GM12865 (cell line): ENCODE results near the gene LAMB3.

Source experiments
- DNase-seq: peaks from one replicate; pipeline ENCODE4 v3.0.0; 2010; ENCODE audit warnings: low read depth
- H3K4me3 ChIP-seq: 2 replicates; pipeline ENCODE4 v1.5.1; 2011; ENCODE audit warnings: mild to moderate bottlenecking, low read depth, low read length, control low read depth
- TF ChIP-seq, protein P1 (sequence below): IDR thresholded peaks from 2 replicates; pipeline ENCODE4 v1.5.1; 2011; ENCODE audit warnings: low read length, control low read depth, low read depth, inconsistent platforms; ENCODE audit not compliant: insufficient read depth; ENCODE audit errors: missing control alignments

The LAMB3 gene

DNA sequence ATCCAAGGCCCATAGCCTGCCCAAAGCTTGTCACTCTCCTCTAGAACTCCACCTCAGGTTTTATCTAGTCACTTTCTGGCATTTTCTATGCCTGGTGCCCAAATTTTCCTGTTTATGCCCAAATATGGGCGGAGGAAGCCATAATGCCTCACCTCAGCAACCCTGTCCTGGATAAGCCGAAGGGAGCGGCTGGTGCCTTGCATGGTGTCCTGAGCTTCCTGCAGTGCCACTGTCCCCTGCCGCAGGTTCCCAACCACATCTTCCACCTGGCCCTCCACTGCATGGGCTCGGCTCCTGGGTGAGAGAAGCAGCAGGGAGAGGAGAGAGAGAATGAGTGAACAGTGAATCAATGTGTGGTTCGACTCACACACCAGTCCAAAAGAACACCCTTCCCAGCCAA lies 34.5 kb downstream of the LAMB3 start:
- DNase-seq = no peak
- TF ChIP-seq, protein P1, sequence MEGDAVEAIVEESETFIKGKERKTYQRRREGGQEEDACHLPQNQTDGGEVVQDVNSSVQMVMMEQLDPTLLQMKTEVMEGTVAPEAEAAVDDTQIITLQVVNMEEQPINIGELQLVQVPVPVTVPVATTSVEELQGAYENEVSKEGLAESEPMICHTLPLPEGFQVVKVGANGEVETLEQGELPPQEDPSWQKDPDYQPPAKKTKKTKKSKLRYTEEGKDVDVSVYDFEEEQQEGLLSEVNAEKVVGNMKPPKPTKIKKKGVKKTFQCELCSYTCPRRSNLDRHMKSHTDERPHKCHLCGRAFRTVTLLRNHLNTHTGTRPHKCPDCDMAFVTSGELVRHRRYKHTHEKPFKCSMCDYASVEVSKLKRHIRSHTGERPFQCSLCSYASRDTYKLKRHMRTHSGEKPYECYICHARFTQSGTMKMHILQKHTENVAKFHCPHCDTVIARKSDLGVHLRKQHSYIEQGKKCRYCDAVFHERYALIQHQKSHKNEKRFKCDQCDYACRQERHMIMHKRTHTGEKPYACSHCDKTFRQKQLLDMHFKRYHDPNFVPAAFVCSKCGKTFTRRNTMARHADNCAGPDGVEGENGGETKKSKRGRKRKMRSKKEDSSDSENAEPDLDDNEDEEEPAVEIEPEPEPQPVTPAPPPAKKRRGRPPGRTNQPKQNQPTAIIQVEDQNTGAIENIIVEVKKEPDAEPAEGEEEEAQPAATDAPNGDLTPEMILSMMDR = no peak
- no peak overlapping the region for H3K4me3 ChIP-seq

DNA sequence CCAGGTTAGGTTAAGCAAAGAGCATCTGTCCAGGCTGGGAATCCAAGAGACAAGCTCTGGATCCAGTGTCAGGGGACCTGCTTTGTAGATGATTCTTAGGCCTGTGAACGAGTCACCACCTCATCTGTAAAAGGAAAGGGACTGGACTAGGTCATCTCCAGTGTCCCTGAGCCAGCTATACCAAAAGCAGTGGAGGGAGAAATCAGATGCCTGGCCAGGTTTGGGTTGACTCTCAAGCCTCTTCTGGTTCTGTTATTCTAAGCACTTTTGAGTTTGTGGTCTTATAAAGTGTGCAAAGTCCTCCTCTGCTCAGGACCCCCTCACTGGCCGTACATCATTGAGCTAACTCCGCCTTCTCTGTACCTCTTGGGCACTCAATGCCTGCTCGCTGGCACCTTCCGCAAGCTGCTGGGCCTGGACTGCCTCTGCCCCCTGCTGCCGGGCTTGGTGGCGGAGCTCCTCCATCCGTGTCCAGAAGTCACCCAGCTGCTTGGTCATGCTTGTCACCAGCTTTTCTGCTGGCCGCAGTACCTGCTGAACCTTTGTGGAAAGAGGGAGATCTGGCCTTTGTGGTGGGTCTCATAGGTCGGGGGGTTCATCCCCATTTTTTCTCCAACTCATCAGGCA lies 35.1 kb downstream of the LAMB3 start:
- TF ChIP-seq, protein P1 = no peak
- no peak overlapping the region for H3K4me3 ChIP-seq
- DNase-seq = no peak

DNA sequence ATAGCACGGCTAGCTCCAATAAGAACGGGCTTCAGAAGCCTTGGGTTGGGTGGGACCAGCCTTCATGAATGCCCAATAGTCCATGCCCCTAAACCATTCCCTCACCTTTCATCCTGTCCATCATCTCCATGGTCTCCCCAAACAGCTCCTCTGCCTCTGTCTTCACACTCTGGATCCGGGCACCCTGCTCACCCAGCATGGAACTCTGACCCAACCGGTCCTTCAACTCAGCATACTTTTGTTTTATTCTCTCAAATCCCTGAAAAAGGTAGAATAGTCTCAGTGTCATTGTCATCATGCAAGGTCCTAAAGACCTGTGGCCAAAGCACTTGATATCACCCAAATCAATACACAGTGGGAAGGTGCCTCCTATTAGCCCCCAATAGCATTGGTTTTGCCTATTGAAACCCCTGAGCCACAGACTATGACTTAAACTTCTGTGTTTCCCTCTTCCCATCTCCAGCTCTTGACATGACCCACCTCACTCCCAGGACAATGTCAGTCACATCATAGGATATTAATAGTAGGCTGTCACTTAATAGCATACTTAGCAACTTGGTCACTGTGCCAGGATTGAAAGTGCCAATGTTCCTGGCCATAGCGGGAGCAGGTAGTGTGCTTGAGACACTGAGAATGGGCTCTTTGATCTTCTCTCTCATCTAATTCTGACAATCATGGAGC lies 35.7 kb downstream of the LAMB3 start:
- TF ChIP-seq, protein P1 = no peak
- no peak for DNase-seq
- H3K4me3 ChIP-seq = no peak overlapping the region

DNA sequence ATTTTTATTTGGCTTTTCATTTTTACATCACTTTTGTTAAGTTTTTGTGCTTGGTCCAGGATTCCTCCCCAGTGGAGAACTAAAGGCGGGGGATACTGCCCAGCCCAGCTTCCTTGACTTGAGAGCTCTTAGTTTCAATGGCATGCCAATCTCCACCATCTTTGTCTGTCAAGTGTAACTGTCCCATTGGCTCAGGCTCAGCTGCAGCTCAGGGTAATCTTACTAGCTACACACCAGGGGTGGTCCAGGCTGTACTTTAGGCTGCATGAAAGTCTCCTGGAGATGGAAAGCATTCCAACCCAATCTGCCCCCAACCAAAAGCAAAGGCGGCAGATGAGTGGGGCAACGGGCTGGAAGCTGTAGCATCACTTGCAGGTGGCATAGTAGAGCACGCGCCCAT lies 37.3 kb downstream of the LAMB3 start:
- no peak for DNase-seq
- TF ChIP-seq, protein P1 = no peak
- H3K4me3 ChIP-seq = no peak overlapping the region

- H3K4me3 ChIP-seq = no peak overlapping the region
- DNase-seq = no peak
- TF ChIP-seq, protein P1 = no peak
Observed at GRCh38 chr1:209614151-209614420, 38.1 kb downstream of the LAMB3 start.

- DNase-seq = no peak
- TF ChIP-seq, protein P1 = no peak
- H3K4me3 ChIP-seq = no peak overlapping the region
Observed at GRCh38 chr1:209613400-209614150, 38.6 kb downstream of the LAMB3 start.
